Effector memory CD4-positive, alpha-beta T cell (primary cell): ENCODE results near the gene HSD17B14.
A peak's percentile ranks its signal among the peaks of the same experiment; 100 is the strongest.

ENCODE experiments used
- DNase-seq, 3 donors: peaks; one replicate each; pipeline ENCODE4 v3.0.0-alpha.2; 2020
- H3K27ac ChIP-seq: 2 replicates; pipeline ENCODE4 v1.7.0; 2013; ENCODE audit warnings: mild to moderate bottlenecking, low read length, moderate library complexity; ENCODE audit not compliant: insufficient read depth, poor library complexity, severe bottlenecking
- H3K27me3 ChIP-seq: replicated peaks from 2 replicates; pipeline ENCODE4 v1.7.0; 2013; ENCODE audit warnings: mild to moderate bottlenecking, low read length; ENCODE audit not compliant: insufficient read depth, control insufficient read depth, poor library complexity, severe bottlenecking
- H3K36me3 ChIP-seq: 2 replicates; pipeline ENCODE4 v1.7.0; 2013; ENCODE audit warnings: mild to moderate bottlenecking, low read length, moderate library complexity; ENCODE audit not compliant: control insufficient read depth, insufficient read depth
- H3K4me1 ChIP-seq: 2 replicates; pipeline ENCODE4 v1.7.0; 2013; ENCODE audit warnings: low read length, mild to moderate bottlenecking; ENCODE audit not compliant: control insufficient read depth, insufficient read depth, poor library complexity, severe bottlenecking
- H3K4me3 ChIP-seq: 2 replicates; pipeline ENCODE4 v1.7.0; 2013; ENCODE audit warnings: low read length, low read depth, mild to moderate bottlenecking; ENCODE audit not compliant: insufficient read depth, poor library complexity, severe bottlenecking
- H3K9me3 ChIP-seq: 2 replicates; pipeline ENCODE4 v1.7.0; 2013; ENCODE audit warnings: mild to moderate bottlenecking, low read length, moderate library complexity; ENCODE audit not compliant: control insufficient read depth

HSD17B14 gene

DNA sequence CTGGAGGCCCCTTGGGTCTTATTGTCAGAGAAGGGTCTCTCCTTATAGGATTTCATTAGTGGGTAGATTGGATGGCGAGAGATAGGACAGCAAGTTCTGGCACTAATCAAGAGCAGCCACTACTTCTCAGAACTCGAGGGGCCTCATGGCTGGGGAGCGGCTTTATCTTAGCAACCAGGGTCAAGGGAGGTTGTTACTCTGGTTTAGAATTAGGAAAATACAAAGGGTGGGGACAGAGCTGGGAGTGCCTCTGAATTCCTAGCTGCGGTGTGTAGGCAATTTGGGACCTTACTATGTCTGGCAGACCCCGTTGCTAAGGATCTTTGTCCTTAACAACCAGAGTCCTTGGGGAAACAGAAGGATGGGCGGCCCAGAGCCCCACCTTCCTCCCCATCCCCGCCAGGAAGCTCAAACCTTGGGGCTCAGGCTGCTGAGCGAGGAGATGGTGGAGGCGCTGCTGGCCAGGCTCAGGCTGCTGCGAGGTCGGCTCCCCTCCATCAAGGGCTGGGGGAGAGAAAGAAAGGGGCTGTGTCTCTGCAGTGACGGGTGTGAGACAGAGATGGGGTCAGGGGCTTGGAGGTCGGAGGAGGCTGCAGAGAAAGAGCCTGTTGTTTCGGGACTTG is 30.9 kb upstream of the HSD17B14 start:
- Histone ChIP-seq H3K9me3 (no peaks in the 10 kb centered on the region), H3K27ac (no peak overlapping the region), H3K4me1 (no peaks in the 10 kb centered on the region), H3K27me3 (no peaks in the 10 kb centered on the region), H3K4me3 (no peak overlapping the region), H3K36me3 (no peaks in the 10 kb centered on the region)
- no peak for DNase-seq

DNA sequence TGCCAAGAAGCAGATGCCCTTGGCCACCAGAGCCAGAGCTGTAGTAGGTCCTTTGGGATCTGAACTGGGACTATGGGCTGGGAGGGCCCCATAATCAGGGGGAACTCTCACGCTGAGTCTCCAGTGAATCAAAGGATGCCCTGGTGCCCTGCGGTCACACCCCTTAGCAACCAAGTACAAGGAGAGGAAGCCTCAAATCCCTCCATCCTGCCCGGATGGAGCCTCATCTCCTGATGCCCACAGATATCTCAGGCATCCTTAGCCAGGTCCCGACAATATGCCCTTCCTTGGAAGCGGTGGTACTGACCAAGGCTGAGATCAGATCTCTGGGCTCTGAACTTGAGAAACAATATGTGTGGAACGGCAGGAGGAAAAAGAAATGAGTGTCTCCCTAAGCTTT is 30.4 kb upstream of the HSD17B14 start:
- H3K4me3 ChIP-seq: no peak overlapping the region
- H3K27ac ChIP-seq: no peak overlapping the region
- H3K36me3 ChIP-seq: no peaks in the 10 kb centered on the region
- H3K9me3 ChIP-seq: no peaks in the 10 kb centered on the region
- H3K27me3 ChIP-seq: no peaks in the 10 kb centered on the region
- no peak for DNase-seq
- no peaks in the 10 kb centered on the region for H3K4me1 ChIP-seq

DNA sequence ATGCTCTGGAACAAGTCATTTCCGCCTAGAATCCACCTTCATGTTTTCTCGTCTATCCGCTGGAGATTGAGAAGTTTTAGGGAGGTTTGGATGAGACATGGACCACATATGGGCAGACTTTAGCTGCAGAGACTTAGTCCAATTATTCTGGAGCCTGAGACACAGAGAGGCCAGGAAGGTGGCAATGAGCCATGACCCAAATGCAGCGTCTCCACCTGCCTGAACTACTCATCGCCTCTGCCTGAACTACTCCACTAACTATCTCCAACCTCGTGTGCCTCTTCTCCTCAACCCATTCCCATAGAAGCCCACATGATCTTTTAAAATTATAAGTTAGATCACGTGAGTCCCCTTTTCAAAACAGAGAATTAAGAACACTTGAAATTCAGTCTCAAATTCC is 26.5 kb upstream of the HSD17B14 start:
- H3K27me3 ChIP-seq: no peaks in the 10 kb centered on the region
- H3K4me3 ChIP-seq: no peak overlapping the region

DNA sequence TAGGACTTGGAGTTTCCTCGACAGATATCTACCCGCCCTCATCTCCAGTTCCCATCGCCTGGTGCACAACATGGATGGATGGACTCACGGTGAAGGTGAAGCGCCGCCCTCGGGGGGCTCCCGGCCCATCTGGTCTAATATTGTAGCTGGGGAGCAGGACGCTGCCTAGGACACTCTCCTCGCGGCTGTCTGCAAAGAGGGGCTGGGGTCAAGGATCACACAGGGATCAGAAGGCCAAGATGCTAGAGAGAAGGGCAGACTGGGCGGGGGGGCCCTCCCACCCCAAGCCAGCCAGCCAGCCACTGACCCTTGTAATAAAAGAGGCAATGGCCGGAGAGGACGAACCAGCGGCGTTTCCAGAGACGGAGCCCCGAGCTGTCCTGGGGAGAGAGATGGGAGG is 25.0 kb upstream of the HSD17B14 start:
- H3K9me3 ChIP-seq: no peaks in the 10 kb centered on the region
- peaks cover 5% of the 10 kb centered on the region for H3K4me1 ChIP-seq
- H3K4me3 ChIP-seq: no peak overlapping the region
- H3K27ac ChIP-seq: no peak overlapping the region
- no peaks in the 10 kb centered on the region for H3K27me3 ChIP-seq
- H3K36me3 ChIP-seq: no peaks in the 10 kb centered on the region
- DNase-seq: no peak

More for the DNA sequence above, 26.5 kb upstream of the HSD17B14 start:
- H3K4me1 ChIP-seq: peaks cover 5% of the 10 kb centered on the region
- no peak overlapping the region for H3K27ac ChIP-seq
- no peak for DNase-seq
- no peaks in the 10 kb centered on the region for H3K36me3 ChIP-seq
- H3K9me3 ChIP-seq: no peaks in the 10 kb centered on the region

DNA sequence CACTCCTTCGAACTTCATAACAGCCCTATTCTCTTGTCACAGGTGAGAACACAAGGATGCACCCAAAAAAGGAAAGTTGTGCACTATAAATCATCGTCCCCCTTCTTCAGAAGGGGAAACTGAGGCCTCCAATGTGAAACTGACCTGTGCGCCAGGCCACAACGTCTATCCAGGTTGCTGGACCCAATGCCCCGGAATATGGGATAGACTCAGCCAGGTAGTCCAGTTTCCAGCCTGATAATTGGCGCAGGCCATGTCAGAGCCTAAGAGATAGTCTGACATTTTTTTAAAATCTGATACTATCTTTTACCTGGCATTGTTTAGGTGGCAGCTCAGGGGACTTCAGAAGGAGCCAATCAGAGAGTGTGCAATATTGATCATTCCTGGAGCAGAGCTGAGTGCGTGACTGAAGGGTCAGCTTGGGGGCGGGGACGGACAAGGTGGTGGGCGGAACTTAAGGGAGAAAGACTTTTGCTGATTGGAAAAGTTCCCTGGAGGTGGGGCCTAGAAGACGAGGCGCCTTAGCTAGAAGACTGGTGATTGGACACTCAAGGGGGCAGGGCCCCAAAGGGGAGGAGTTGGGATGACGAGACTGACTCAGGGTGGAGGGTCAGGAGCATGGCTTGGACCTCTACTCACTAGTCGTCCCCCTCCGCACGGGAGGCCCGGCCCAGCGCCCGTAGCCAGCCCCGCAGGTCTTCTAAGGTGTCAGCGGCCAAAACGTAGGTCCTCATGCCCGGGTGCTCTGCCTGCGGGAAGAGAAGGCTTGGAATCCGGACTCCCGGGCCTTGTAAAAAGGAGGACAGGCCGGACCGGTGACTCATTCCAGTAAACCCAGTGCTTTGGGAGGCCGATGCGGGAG is 23.7 kb upstream of the HSD17B14 start:
- DNase-seq: no peak
- Histone ChIP-seq H3K4me1 (peaks cover 5% of the 10 kb centered on the region), H3K27ac (peak overlapping the region; percentile 30), H3K27me3 (no peaks in the 10 kb centered on the region), H3K36me3 (no peaks in the 10 kb centered on the region), H3K4me3 (peak overlapping the region; percentile 36), H3K9me3 (no peaks in the 10 kb centered on the region)

DNA sequence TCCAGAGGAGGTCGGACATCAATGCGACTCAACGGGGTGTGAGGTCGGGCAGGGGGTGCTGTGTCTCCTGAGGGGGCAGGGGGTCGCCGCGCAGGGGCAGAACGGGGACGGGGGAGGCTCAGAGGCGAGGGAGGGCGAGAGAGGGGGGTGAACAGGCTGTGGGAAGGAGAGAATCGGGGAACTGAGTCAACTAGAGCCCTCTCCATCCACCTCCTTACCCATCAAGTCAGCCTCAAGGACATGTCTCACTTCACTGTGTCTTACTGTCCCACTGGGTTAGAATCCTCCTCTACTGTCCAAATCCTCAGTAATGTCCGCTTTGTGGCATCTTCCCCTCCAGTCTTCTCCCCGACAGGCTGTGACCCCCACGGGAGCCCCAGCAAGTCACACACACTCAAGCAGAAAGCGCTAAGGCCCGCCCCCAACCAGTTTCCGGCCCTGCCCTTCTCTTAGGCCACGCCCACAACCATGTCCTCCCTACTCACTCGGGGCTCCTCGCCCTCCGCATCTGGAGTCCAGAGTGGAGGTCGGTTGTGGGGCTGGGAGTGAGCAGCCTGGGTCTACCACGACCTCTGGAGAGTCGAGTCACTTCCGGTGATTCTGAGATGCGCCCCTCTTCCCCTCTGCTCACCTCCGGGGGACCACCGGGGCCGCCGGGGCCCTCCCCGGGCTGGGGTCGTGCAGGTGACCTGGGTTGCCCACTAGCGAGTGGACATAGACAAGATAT is 22.9 kb upstream of the HSD17B14 start:
- peaks cover 5% of the 10 kb centered on the region for H3K4me1 ChIP-seq
- H3K36me3 ChIP-seq: no peaks in the 10 kb centered on the region
- no peaks in the 10 kb centered on the region for H3K27me3 ChIP-seq
- no peaks in the 10 kb centered on the region for H3K9me3 ChIP-seq
- peak; percentile 68 to 70 (median 69) for DNase-seq
- peak overlapping the region; percentile 36 for H3K4me3 ChIP-seq
- peak overlapping the region; percentile 30 for H3K27ac ChIP-seq

DNA sequence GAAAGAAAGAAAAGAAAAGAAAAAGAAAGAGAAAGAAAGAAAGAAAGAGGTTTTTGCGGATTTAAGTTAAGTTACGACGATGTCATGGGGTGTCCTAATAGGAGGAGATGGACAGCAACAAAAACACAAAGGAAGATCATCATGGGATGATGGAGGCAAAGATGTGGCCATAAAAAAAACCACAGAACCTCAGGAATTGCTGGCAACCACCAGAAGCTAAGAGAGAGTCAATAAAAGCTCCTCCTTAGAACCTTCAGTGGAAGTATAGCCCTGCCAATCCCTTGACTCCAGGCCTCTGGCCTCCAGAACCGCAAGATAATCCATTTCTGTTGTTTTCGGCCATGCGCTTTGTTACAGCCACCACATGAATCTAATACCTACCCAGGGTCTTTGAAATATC is 20.6 kb upstream of the HSD17B14 start:
- no peak for DNase-seq
- H3K4me3 ChIP-seq: no peak overlapping the region
- no peak overlapping the region for H3K27ac ChIP-seq
- H3K4me1 ChIP-seq: peaks cover 5% of the 10 kb centered on the region
- no peaks in the 10 kb centered on the region for H3K36me3 ChIP-seq
- H3K9me3 ChIP-seq: no peaks in the 10 kb centered on the region
- no peaks in the 10 kb centered on the region for H3K27me3 ChIP-seq

DNA sequence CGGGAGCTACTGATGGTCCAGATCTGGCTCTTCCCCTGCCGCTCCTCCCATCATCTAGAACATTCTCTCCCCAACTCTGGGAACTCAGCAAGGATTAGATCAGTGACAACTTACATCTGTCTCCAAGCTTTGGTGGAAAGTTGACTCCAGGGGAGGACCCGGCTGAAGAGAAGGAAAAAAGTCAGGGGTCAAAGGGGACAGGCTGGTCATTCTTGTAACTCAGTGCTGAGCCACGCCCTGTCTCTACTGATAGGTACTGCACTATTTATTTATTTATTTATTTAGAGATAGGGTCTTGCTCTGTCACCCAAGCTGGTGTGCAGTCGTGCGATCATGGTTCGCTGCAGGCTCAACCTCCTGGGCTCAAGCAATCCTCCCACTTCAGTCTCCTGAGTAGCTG is 17.8 kb upstream of the HSD17B14 start:
- peaks cover under 1% of the 10 kb centered on the region for H3K4me1 ChIP-seq
- H3K36me3 ChIP-seq: no peaks in the 10 kb centered on the region
- no peak overlapping the region for H3K27ac ChIP-seq
- no peak overlapping the region for H3K4me3 ChIP-seq
- H3K9me3 ChIP-seq: no peaks in the 10 kb centered on the region
- no peaks in the 10 kb centered on the region for H3K27me3 ChIP-seq
- no peak for DNase-seq

DNA sequence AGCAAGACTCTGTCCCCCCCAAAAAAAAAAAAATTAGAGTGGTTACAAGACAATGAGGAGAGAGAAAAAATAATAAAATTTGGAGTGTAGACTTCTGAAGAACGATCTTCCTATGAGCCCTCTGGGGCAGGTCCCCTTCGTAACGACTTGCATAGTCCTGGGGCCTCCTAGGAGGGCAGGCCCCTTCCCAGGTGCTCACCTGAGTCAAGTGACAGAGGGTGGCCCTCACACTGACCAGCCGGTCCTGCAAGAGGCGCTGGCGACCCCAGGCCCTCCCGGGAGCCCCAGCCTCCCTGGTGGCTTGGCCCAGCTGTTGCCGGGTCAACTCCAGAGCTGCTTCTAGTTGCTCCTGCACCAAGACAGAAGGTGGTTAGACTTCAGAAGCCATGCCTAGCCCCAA is 17.2 kb upstream of the HSD17B14 start:
- Histone ChIP-seq H3K36me3 (no peaks in the 10 kb centered on the region), H3K27ac (no peak overlapping the region), H3K4me3 (no peak overlapping the region), H3K9me3 (no peaks in the 10 kb centered on the region), H3K4me1 (no peaks in the 10 kb centered on the region), H3K27me3 (no peaks in the 10 kb centered on the region)
- DNase-seq: no peak

DNA sequence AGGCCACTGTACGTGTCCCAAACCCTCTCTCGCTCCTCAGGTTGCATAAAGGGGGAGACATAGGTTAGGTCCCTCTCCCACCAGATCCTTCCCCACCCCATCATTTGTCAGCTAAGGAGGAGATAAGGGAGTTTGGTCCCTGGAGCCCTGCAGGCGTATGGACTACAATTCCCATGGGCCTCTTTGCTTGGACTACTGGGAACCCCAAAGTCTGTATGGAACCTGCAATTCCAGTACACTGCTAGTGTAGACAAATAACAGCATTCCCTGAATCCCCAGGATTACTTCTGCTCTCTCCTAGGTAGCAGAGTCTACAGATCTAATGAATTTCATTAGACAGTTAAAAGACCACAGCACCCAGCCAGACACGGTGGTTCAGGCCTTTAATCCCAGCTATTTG is 16.0 kb upstream of the HSD17B14 start:
- H3K27me3 ChIP-seq: no peaks in the 10 kb centered on the region
- H3K27ac ChIP-seq: no peak overlapping the region
- no peak overlapping the region for H3K4me3 ChIP-seq
- DNase-seq: no peak
- H3K36me3 ChIP-seq: no peaks in the 10 kb centered on the region
- H3K4me1 ChIP-seq: no peaks in the 10 kb centered on the region
- H3K9me3 ChIP-seq: no peaks in the 10 kb centered on the region
